ENCODE data around the gene DMTF1.
A peak's percentile ranks its signal among the peaks of the same experiment; 100 is the strongest.

DMTF1 gene

DNA sequence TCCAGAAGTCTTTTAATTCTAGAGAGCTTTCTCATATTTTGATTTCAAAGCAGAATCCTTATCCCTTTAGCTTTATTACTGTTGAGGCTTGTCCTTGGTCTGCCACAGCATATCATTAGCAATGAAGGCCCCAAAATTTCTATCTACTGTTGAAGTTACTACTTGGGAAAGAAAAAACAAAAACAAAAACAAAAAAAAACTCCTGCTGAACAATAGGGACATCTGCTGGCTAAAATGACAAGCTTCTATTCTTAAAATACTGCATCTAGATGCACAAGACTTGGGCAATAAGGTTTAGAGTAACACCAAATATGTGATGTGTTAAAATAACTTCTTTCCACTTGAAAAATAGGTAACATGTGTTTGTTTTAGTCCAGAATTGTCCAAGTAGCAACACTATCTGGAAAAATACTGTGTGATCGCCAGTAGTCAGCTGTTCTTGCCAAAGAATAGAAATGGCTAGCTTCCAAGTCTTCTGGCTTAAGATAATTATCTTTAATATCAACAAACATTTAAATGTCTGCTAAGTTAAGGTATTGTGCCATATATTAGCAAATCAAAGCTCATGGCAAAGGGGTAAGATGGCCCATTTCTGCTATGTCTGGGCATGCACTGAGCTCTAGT is 3.8 kb upstream of the DMTF1 start:
- H3K27ac ChIP-seq (ENCODE audit: low read length): no peak overlapping the region
- no peaks in the 10 kb centered on the region for H3K9me3 ChIP-seq (ENCODE audit: control insufficient read depth, low read depth, low read length)
- no peak overlapping the region for H3K4me3 ChIP-seq (ENCODE audit: low read length)
- H3K27me3 ChIP-seq (ENCODE audit: control insufficient read depth, insufficient read depth, low read length): no peaks in the 10 kb centered on the region
- no peaks in the 10 kb centered on the region for H3K4me1 ChIP-seq (ENCODE audit: control insufficient read depth, low read depth, low read length)
- no peak overlapping the region for H3K9ac ChIP-seq (ENCODE audit: low read length)
- no peaks in the 10 kb centered on the region for H3K36me3 ChIP-seq (ENCODE audit: control insufficient read depth, low read depth, low read length)

GRCh38 chr7:87151002-87151728 is 1.1 kb upstream of the DMTF1 start:
- Histone ChIP-seq H3K4me1 (ENCODE audit: control insufficient read depth, low read depth, low read length) (peaks cover 15% of the 10 kb centered on the region), H3K4me3 (ENCODE audit: low read length) (peak overlapping the region; percentile 91), H3K27ac (ENCODE audit: low read length) (peak overlapping the region; percentile 100), H3K9ac (ENCODE audit: low read length) (peak overlapping the region; percentile 97), H3K27me3 (ENCODE audit: control insufficient read depth, insufficient read depth, low read length) (no peaks in the 10 kb centered on the region), H3K9me3 (ENCODE audit: control insufficient read depth, low read depth, low read length) (no peaks in the 10 kb centered on the region), H3K36me3 (ENCODE audit: control insufficient read depth, low read depth, low read length) (peaks cover 12% of the 10 kb centered on the region)

GRCh38 chr7:87151729-87152111 is 533 bp upstream of the DMTF1 start:
- Histone ChIP-seq H3K4me3 (ENCODE audit: low read length) (peak overlapping the region; percentile 91), H3K9ac (ENCODE audit: low read length) (peak overlapping the region; percentile 97), H3K4me1 (ENCODE audit: control insufficient read depth, low read depth, low read length) (peaks cover 15% of the 10 kb centered on the region), H3K9me3 (ENCODE audit: control insufficient read depth, low read depth, low read length) (no peaks in the 10 kb centered on the region), H3K27me3 (ENCODE audit: control insufficient read depth, insufficient read depth, low read length) (no peaks in the 10 kb centered on the region), H3K27ac (ENCODE audit: low read length) (peak overlapping the region; percentile 100), H3K36me3 (ENCODE audit: control insufficient read depth, low read depth, low read length) (peaks cover 12% of the 10 kb centered on the region)

GRCh38 chr7:87152897-87153641 is 816 bp downstream of the DMTF1 start:
- Histone ChIP-seq H3K27ac (ENCODE audit: low read length) (peak overlapping the region; percentile 90), H3K36me3 (ENCODE audit: control insufficient read depth, low read depth, low read length) (peaks cover 12% of the 10 kb centered on the region), H3K9ac (ENCODE audit: low read length) (peak overlapping the region; percentile 97), H3K9me3 (ENCODE audit: control insufficient read depth, low read depth, low read length) (no peaks in the 10 kb centered on the region), H3K4me1 (ENCODE audit: control insufficient read depth, low read depth, low read length) (peaks cover 15% of the 10 kb centered on the region), H3K27me3 (ENCODE audit: control insufficient read depth, insufficient read depth, low read length) (no peaks in the 10 kb centered on the region), H3K4me3 (ENCODE audit: low read length) (peak overlapping the region; percentile 91)

DNA sequence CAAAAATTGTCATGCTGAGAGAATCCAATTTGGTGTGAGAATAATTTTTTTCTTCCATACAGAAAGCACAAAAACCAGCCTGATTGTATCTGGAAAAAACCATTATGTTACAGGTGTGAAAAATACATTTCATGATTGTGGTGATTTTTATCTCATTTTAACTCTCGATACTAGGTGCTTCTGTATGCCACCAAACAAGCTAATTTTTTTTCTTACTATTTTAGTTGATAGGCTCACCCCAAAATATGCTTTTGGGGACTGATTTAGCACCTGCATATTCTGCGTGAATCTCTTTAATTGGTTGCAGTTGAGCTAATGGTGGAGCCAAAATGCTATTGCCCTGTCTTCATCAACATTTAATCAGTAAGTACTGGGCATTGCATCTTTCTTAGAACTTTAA is 1.9 kb downstream of the DMTF1 start:
- Histone ChIP-seq H3K4me3 (ENCODE audit: low read length) (peak overlapping the region; percentile 91), H3K4me1 (ENCODE audit: control insufficient read depth, low read depth, low read length) (peaks cover 15% of the 10 kb centered on the region), H3K27me3 (ENCODE audit: control insufficient read depth, insufficient read depth, low read length) (no peaks in the 10 kb centered on the region), H3K9ac (ENCODE audit: low read length) (peak overlapping the region; percentile 97), H3K9me3 (ENCODE audit: control insufficient read depth, low read depth, low read length) (no peaks in the 10 kb centered on the region), H3K36me3 (ENCODE audit: control insufficient read depth, low read depth, low read length) (peaks cover 12% of the 10 kb centered on the region), H3K27ac (ENCODE audit: low read length) (peak overlapping the region; percentile 15)

DNA sequence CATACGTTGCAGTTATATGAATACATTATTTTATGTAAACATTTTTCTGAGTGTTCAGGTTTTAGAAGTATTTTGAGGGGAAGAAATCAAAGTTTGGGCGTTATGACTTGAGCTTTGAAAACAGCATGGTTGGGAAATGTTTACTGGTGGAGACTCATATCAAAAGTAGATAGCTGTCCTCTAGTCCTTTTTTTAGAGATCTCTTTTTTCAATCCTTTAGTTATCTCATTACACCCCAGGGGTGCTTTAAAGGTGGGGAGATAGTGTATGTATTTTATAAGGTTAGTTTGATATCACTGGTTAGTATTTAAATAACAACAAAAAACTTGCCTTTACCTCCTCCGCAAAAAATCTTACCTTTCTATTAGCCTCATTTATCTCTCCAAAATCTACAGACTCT is 2.3 kb downstream of the DMTF1 start:
- no peaks in the 10 kb centered on the region for H3K9me3 ChIP-seq (ENCODE audit: control insufficient read depth, low read depth, low read length)
- peak overlapping the region; percentile 91 for H3K4me3 ChIP-seq (ENCODE audit: low read length)
- peaks cover 15% of the 10 kb centered on the region for H3K4me1 ChIP-seq (ENCODE audit: control insufficient read depth, low read depth, low read length)
- peaks cover 12% of the 10 kb centered on the region for H3K36me3 ChIP-seq (ENCODE audit: control insufficient read depth, low read depth, low read length)
- H3K27ac ChIP-seq (ENCODE audit: low read length): no peak overlapping the region
- peak overlapping the region; percentile 97 for H3K9ac ChIP-seq (ENCODE audit: low read length)
- no peaks in the 10 kb centered on the region for H3K27me3 ChIP-seq (ENCODE audit: control insufficient read depth, insufficient read depth, low read length)

- Histone ChIP-seq H3K27me3 (ENCODE audit: control insufficient read depth, insufficient read depth, low read length) (no peaks in the 10 kb centered on the region), H3K9ac (ENCODE audit: low read length) (no peak overlapping the region), H3K4me3 (ENCODE audit: low read length) (peak overlapping the region; percentile 5), H3K4me1 (ENCODE audit: control insufficient read depth, low read depth, low read length) (peaks cover 15% of the 10 kb centered on the region), H3K27ac (ENCODE audit: low read length) (no peak overlapping the region), H3K36me3 (ENCODE audit: control insufficient read depth, low read depth, low read length) (peaks cover 12% of the 10 kb centered on the region), H3K9me3 (ENCODE audit: control insufficient read depth, low read depth, low read length) (no peaks in the 10 kb centered on the region)
Measured at GRCh38 chr7:87155788-87156187, 3.5 kb downstream of the DMTF1 start.

- Histone ChIP-seq H3K9ac (ENCODE audit: low read length) (no peak overlapping the region), H3K4me1 (ENCODE audit: control insufficient read depth, low read depth, low read length) (peaks cover 15% of the 10 kb centered on the region), H3K36me3 (ENCODE audit: control insufficient read depth, low read depth, low read length) (peaks cover 12% of the 10 kb centered on the region), H3K27ac (ENCODE audit: low read length) (no peak overlapping the region), H3K4me3 (ENCODE audit: low read length) (no peak overlapping the region), H3K27me3 (ENCODE audit: control insufficient read depth, insufficient read depth, low read length) (no peaks in the 10 kb centered on the region), H3K9me3 (ENCODE audit: control insufficient read depth, low read depth, low read length) (no peaks in the 10 kb centered on the region)
Measured at GRCh38 chr7:87156709-87157108, 4.5 kb downstream of the DMTF1 start.

GRCh38 chr7:87159538-87159937 is 7.3 kb downstream of the DMTF1 start:
- Histone ChIP-seq H3K9ac (ENCODE audit: low read length) (no peak overlapping the region), H3K27ac (ENCODE audit: low read length) (no peak overlapping the region), H3K36me3 (ENCODE audit: control insufficient read depth, low read depth, low read length) (peaks cover 25% of the 10 kb centered on the region), H3K9me3 (ENCODE audit: control insufficient read depth, low read depth, low read length) (no peaks in the 10 kb centered on the region), H3K4me1 (ENCODE audit: control insufficient read depth, low read depth, low read length) (peaks cover 8% of the 10 kb centered on the region), H3K27me3 (ENCODE audit: control insufficient read depth, insufficient read depth, low read length) (no peaks in the 10 kb centered on the region), H3K4me3 (ENCODE audit: low read length) (no peak overlapping the region)

DNA sequence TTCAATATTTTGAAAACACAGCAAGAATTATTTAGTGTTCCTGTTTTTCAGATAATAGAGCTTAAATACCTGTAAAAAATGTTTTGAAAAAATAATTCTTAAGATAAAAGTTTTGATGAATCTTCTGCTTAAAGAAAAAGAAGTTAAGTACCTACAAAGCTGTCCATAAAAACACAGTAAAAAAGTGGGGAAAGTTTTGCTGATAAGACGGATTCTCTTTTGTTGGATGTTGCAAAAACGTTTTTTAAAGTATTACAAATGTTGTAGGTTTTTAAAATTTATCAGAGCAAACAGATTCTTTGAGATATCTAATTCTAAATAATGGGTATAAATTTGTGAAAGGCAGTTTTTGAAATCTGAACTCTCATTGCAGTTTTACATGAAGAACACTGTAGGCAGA is 12.2 kb downstream of the DMTF1 start:
- Histone ChIP-seq H3K36me3 (ENCODE audit: control insufficient read depth, low read depth, low read length) (peaks cover 63% of the 10 kb centered on the region), H3K27ac (ENCODE audit: low read length) (no peak overlapping the region), H3K9me3 (ENCODE audit: control insufficient read depth, low read depth, low read length) (no peaks in the 10 kb centered on the region), H3K4me3 (ENCODE audit: low read length) (no peak overlapping the region), H3K9ac (ENCODE audit: low read length) (no peak overlapping the region), H3K27me3 (ENCODE audit: control insufficient read depth, insufficient read depth, low read length) (no peaks in the 10 kb centered on the region), H3K4me1 (ENCODE audit: control insufficient read depth, low read depth, low read length) (no peaks in the 10 kb centered on the region)

DNA sequence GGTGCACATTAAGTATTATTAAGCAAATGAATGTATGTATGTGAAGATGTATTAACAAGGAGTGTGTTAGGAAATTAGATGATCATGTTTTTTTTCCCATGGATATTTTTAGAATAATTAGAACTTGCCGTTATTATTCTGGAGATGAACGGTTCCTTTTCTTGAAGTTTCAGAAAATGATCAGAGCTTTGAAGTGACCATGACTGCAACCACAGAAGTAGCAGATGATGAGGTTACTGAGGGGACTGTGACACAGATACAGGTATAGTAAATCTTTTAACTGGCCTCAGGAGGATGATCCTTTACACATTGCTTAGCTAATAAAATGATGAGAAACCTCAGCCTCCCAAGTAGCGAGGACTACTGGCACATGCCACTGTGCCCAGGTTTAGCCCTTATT is 18.6 kb downstream of the DMTF1 start:
- Histone ChIP-seq H3K27ac (ENCODE audit: low read length) (no peak overlapping the region), H3K9ac (ENCODE audit: low read length) (no peak overlapping the region), H3K36me3 (ENCODE audit: control insufficient read depth, low read depth, low read length) (peaks cover 100% of the 10 kb centered on the region), H3K27me3 (ENCODE audit: control insufficient read depth, insufficient read depth, low read length) (no peaks in the 10 kb centered on the region), H3K4me1 (ENCODE audit: control insufficient read depth, low read depth, low read length) (no peaks in the 10 kb centered on the region), H3K4me3 (ENCODE audit: low read length) (no peak overlapping the region), H3K9me3 (ENCODE audit: control insufficient read depth, low read depth, low read length) (no peaks in the 10 kb centered on the region)

Data from iPS-18a (cell line).